Keratinocyte (primary cell): Measurements from ENCODE around the gene CD81. TPM values are rescaled to one million over a fixed set of nuclear protein-coding genes. Genes with fewer than 3 reads are reported as not detected.

Experiments used
- DNase-seq: peaks from one replicate; pipeline ENCODE4 v3.0.0-alpha.2; 2011; ENCODE audit warnings: low read depth, missing footprints, low spot score
- FAIRE-seq: peaks from 2 replicates; lab custom pipeline; 2011; peaks lifted over from hg19 to GRCh38; lab: Jason Lieb, UNC
- H2AFZ ChIP-seq: 2 replicates; pipeline ENCODE4 v1.6.0; 2012; ENCODE audit warnings: low read length, control low read depth, inconsistent platforms; ENCODE audit not compliant: control insufficient read depth
- H3K27ac ChIP-seq: 2 replicates; pipeline ENCODE4 v1.5.1; 2011; ENCODE audit warnings: low read length; ENCODE audit not compliant: control insufficient read depth, insufficient read depth
- H3K27me3 ChIP-seq: 3 replicates; pipeline ENCODE4 v1.6.0; 2011; ENCODE audit warnings: low read length; ENCODE audit not compliant: control insufficient read depth, insufficient read depth; ENCODE audit errors: extremely low read depth
- H3K36me3 ChIP-seq, 2 experiments: 2 replicates in 1 of 2; 3 replicates in 1 of 2; pipeline ENCODE4 v1.5.1; 2011; ENCODE audit warnings: low read length in 2 of 2, mild to moderate bottlenecking in 1 of 2; ENCODE audit not compliant: control insufficient read depth in 2 of 2, insufficient read depth in 2 of 2; ENCODE audit errors: extremely low read depth in 1 of 2
- H3K4me1 ChIP-seq: 3 replicates; pipeline ENCODE4 v1.5.1; 2011; ENCODE audit warnings: low read length; ENCODE audit not compliant: control insufficient read depth, insufficient read depth; ENCODE audit errors: extremely low read depth
- H3K4me2 ChIP-seq: 3 replicates; pipeline ENCODE4 v1.6.0; 2011; ENCODE audit warnings: low read depth, low read length; ENCODE audit not compliant: control insufficient read depth, insufficient read depth; ENCODE audit errors: extremely low read depth
- H3K4me3 ChIP-seq, 3 experiments: fragments of 200-600 bp in 1 of 3; sonication (generic) in 1 of 3; 2 replicates in 2 of 3; 3 replicates in 1 of 3; pipeline ENCODE4 v1.5.1; 2011 to 2016; ENCODE audit warnings: low read length in 3 of 3, mild to moderate bottlenecking in 3 of 3, control low read depth in 2 of 3, inconsistent platforms in 1 of 3, low read depth in 1 of 3, mixed read lengths in 1 of 3, mixed run types in 1 of 3, moderate library complexity in 1 of 3; ENCODE audit not compliant: control insufficient read depth in 2 of 3, insufficient read depth in 2 of 3; ENCODE audit errors: extremely low read depth in 1 of 3
- H3K79me2 ChIP-seq: 2 replicates; pipeline ENCODE4 v1.6.0; 2012; ENCODE audit warnings: low read length; ENCODE audit not compliant: control insufficient read depth, insufficient read depth
- H3K9ac ChIP-seq: 3 replicates; pipeline ENCODE4 v1.6.0; 2011; ENCODE audit warnings: low read length; ENCODE audit not compliant: control insufficient read depth, insufficient read depth; ENCODE audit errors: extremely low read depth
- H3K9me1 ChIP-seq: 3 replicates; pipeline ENCODE4 v1.6.0; 2011; ENCODE audit warnings: low read length; ENCODE audit not compliant: control insufficient read depth, insufficient read depth; ENCODE audit errors: extremely low read depth
- H3K9me3 ChIP-seq: 2 replicates; pipeline ENCODE4 v1.5.1; 2012; ENCODE audit warnings: low read depth, low read length; ENCODE audit not compliant: control insufficient read depth
- H4K20me1 ChIP-seq: 3 replicates; pipeline ENCODE4 v1.6.0; 2011; ENCODE audit warnings: low read length; ENCODE audit not compliant: control insufficient read depth, insufficient read depth; ENCODE audit errors: extremely low read depth
- EZH2 ChIP-seq: IDR thresholded peaks from one replicate; pipeline ENCODE4 v1.6.1; 2012; ENCODE audit warnings: inconsistent platforms, mild to moderate bottlenecking, low read length, moderate library complexity
- dilution Hi-C: fragments of 300-500 bp; cut with MboI; formaldehyde crosslinking; loops from one replicate; pipeline ENCODE4 v1.7.0; 2020; ENCODE audit warnings: low sequenced_read_pairs; ENCODE audit not compliant: extremely low pct_ligation_motif_present
- polyA plus RNA-seq, 5 experiments: library from polyadenylated mRNA; depleted of rRNA in 3 of 5; stranded (reverse) in 3 of 5; stranded (forward) in 1 of 5; unstranded in 1 of 5; fragments of >200 nt; gene quantifications; 1 replicate in 1 of 5; 2 replicates in 3 of 5; 3 replicates in 1 of 5; pipeline versions ENCODE4 v1.2.1 to v1.2.3, GENCODE V29; 2011 to 2012; ENCODE audit warnings: missing spikeins in 2 of 5, low read depth in 1 of 5, low replicate concordance in 1 of 5
- TF ChIP-seq, protein P1 (sequence below), 3 experiments: IDR thresholded peaks in 1 of 3; conservative IDR thresholded peaks in 1 of 3; optimal IDR thresholded peaks in 1 of 3; 2 replicates in 2 of 3; 3 replicates in 1 of 3; pipeline versions ENCODE3 to v1.5.1; 2011; ENCODE audit warnings: low read length in 3 of 3, mild to moderate bottlenecking in 3 of 3, moderate library complexity in 2 of 3, control low read depth in 1 of 3, inconsistent platforms in 1 of 3; ENCODE audit not compliant: insufficient read depth in 2 of 3; ENCODE audit errors: extremely low read depth in 1 of 3

CD81 gene
- polyA plus RNA-seq, 1 donor (not counting 4 experiments of a cell fraction or from before 2014, with no cell fraction given) = 194 TPM

DNA sequence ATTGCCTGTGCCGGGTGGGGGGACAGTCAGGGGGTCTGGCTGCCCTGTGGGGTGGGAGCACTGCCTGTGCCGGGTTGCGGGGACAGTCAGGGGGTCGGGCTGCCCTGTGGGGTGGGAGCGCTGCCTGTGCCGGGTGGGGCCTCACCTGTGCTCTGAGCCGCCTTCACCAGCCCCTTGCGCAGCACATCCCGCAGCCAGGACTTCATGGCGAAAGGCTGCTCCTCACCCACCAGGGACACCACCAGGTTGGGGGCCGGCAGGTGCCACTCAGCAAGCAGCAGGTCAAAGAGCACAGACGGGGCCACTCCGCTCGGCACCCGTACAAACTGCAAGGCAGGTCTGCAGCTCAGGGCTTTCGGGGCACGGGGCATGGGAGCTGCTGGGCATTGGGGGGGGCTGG is 44.9 kb downstream of the CD81 start:
- no peaks in the 10 kb centered on the region for H3K9me1 ChIP-seq
- H3K4me3 ChIP-seq = no peak overlapping the region
- no peak overlapping the region for H2AFZ ChIP-seq
- H3K4me1 ChIP-seq = no peaks in the 10 kb centered on the region
- DNase-seq = no peak
- H3K4me2 ChIP-seq = no peak overlapping the region
- no peaks in the 10 kb centered on the region for H3K36me3 ChIP-seq
- no peaks in the 10 kb centered on the region for H3K79me2 ChIP-seq
- H3K27me3 ChIP-seq = peaks cover 5% of the 10 kb centered on the region
- no peak for TF ChIP-seq EZH2
- TF ChIP-seq, protein P1, sequence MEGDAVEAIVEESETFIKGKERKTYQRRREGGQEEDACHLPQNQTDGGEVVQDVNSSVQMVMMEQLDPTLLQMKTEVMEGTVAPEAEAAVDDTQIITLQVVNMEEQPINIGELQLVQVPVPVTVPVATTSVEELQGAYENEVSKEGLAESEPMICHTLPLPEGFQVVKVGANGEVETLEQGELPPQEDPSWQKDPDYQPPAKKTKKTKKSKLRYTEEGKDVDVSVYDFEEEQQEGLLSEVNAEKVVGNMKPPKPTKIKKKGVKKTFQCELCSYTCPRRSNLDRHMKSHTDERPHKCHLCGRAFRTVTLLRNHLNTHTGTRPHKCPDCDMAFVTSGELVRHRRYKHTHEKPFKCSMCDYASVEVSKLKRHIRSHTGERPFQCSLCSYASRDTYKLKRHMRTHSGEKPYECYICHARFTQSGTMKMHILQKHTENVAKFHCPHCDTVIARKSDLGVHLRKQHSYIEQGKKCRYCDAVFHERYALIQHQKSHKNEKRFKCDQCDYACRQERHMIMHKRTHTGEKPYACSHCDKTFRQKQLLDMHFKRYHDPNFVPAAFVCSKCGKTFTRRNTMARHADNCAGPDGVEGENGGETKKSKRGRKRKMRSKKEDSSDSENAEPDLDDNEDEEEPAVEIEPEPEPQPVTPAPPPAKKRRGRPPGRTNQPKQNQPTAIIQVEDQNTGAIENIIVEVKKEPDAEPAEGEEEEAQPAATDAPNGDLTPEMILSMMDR (optimal IDR thresholded peaks at IDR 0.05 in 1 of 3, IDR thresholded peaks at IDR 0.05 in 1 of 3, conservative IDR thresholded peaks at IDR 0.05 in 1 of 3; ENCODE audit: extremely low read depth in 1 of 3, insufficient read depth in 2 of 3, low read length in 3 of 3) = no peak
- no peak for FAIRE-seq
- no peak overlapping the region for H3K27ac ChIP-seq
- no peaks in the 10 kb centered on the region for H4K20me1 ChIP-seq
- dilution Hi-C loops = no loop called here
- no peak overlapping the region for H3K9ac ChIP-seq
- no peaks in the 10 kb centered on the region for H3K9me3 ChIP-seq

DNA sequence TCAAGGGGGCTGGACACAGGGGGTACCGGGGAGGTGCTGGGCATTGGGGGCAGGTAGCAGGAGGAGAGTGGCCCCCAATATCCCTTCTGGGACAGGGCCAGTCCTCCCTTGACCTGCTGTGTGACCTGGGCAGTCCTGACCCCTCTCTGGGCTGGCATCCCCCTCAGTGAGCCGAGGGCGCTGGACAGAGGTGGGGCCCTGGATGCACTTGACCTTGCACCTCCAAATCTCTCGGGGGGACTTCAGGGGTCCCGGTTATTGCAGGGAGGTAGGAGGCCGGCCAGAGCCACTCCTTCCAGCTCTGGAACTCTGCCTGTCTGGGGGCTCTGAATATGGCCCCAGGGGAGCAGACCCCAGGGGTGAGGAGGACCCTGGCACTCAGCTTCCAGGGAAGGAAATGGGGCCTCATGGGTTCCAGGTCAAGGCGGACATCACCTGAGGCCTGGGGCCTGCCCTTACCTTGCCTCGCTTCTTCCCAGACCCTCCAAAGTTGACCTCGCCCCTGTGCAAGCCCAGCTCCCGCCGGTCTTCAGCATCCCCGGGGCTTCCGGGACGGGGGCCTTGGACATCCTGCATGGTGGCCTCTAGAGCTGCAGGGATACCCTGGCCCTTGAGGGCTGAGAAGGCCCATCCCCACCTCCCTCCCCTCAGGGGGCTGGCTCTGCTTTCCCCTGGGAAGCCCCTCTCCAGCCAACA is 45.5 kb downstream of the CD81 start:
- no peaks in the 10 kb centered on the region for H4K20me1 ChIP-seq
- peaks cover 7% of the 10 kb centered on the region for H3K27me3 ChIP-seq
- FAIRE-seq (no peak), DNase-seq (no peak)
- H3K4me1 ChIP-seq = no peaks in the 10 kb centered on the region
- dilution Hi-C loops = no loop called here
- no peak overlapping the region for H3K9ac ChIP-seq
- H3K4me3 ChIP-seq = no peak overlapping the region
- no peaks in the 10 kb centered on the region for H3K79me2 ChIP-seq
- no peak overlapping the region for H2AFZ ChIP-seq
- H3K9me1 ChIP-seq = no peaks in the 10 kb centered on the region
- H3K9me3 ChIP-seq = no peaks in the 10 kb centered on the region
- TF ChIP-seq, protein P1 (optimal IDR thresholded peaks at IDR 0.05 in 1 of 3, IDR thresholded peaks at IDR 0.05 in 1 of 3, conservative IDR thresholded peaks at IDR 0.05 in 1 of 3; ENCODE audit: extremely low read depth in 1 of 3, insufficient read depth in 2 of 3, low read length in 3 of 3) = no peak
- no peak for TF ChIP-seq EZH2
- H3K27ac ChIP-seq = no peak overlapping the region
- no peak overlapping the region for H3K4me2 ChIP-seq
- no peaks in the 10 kb centered on the region for H3K36me3 ChIP-seq
